GM21723 (cell line): ENCODE data around the gene TIRAP.

Experiments used
- ATAC-seq: cut with Tn5 transposase; IDR thresholded peaks from one replicate; pipeline ENCODE4 v1.9.1; 2021; ENCODE audit warnings: mild to moderate bottlenecking, moderate library complexity; ENCODE audit not compliant: unreplicated experiment

TIRAP gene

GRCh38 chr11:126339863-126340434 is 57.1 kb downstream of the TIRAP start:
- ATAC-seq, result no peak

DNA sequence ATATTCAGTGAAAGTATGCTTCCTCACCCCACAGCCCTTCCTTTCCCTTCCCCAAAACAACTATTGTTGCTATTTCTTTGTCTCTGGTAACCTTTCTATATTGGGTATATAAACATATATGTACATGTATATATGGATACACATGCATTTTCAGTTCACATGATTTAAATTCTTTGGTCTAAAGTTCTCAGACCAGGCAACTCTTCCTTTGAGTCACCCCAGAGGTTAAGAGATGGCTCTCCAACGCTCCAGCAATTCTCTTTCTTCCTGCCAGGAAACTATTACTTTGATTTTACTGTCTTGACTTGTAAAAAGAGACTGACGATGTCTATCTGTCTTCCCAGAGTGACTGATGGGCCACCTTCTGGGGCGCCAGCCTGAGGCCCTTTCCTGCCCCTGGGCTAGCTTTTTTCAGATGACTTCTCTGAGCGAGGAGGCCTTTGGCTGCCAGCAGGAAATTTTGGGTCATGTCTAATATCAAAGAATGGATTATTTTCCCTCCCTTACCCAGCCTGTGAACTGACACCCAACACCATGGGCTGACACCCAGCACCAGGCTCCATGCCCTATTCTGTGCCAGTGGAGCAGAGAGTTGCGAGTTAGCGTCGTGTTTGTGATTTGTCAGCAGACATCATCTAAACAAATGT is 58.2 kb downstream of the TIRAP start:
- ATAC-seq, result no peak

- ATAC-seq, result no peak
Observed at GRCh38 chr11:126341760-126342161, 58.9 kb downstream of the TIRAP start.

GRCh38 chr11:126343051-126343450 is 60.2 kb downstream of the TIRAP start:
- no peak for ATAC-seq
